PC-9 (cell line): Measurements from ENCODE around the gene DDX3X. TPM values are rescaled to one million over a fixed set of nuclear protein-coding genes. Genes with fewer than 3 reads are reported as not detected.
A peak's percentile ranks its signal among the peaks of the same experiment; 100 is the strongest.

Source experiments
- BruUV-seq: library from RNA; stranded (reverse); fragments of 400-500 nt; replicated peaks from 2 replicates; lab custom pipeline; 2021; lab: Mats Ljungman, UMichigan
- CTCF ChIA-PET: fragments of 300-600 bp; sonication (Branson Sonifier 250); formaldehyde crosslinking; loops from one replicate; lab custom pipeline; 2022; ENCODE audit warnings: antibody characterized with exemption; lab: Charles Lee
- POLR2A ChIA-PET: fragments of 300-600 bp; sonication (Branson Sonifier 250); formaldehyde crosslinking; loops from one replicate; lab custom pipeline; 2022; ENCODE audit warnings: antibody characterized with exemption; ENCODE audit not compliant: unreplicated experiment; lab: Charles Lee
- DNase-seq, 2 experiments: peaks; one replicate each; pipeline versions ENCODE4 v3.0.0 to v3.0.0-alpha.2; 2015 to 2022; ENCODE audit warnings: mixed read lengths in 1 of 2
- H2AFZ ChIP-seq: fragments of 200-600 bp; sonication (generic); 2 replicates; pipeline ENCODE4 v1.8.1; 2017; ENCODE audit warnings: antibody characterized with exemption
- H3F3A ChIP-seq: fragments of 200-600 bp; sonication (generic); 2 replicates; pipeline ENCODE4 v1.8.1; 2017; ENCODE audit warnings: antibody characterized with exemption, mild to moderate bottlenecking, low read depth; ENCODE audit not compliant: insufficient read depth
- H3K27ac ChIP-seq: fragments of 200-600 bp; sonication (generic); 2 replicates; pipeline ENCODE4 v1.6.1; 2016; ENCODE audit warnings: mixed run types
- H3K27me3 ChIP-seq: fragments of 200-600 bp; sonication (generic); 2 replicates; pipeline ENCODE4 v1.6.1; 2016; ENCODE audit warnings: low read depth, mixed run types; ENCODE audit not compliant: insufficient read depth
- H3K36me3 ChIP-seq: fragments of 200-600 bp; sonication (generic); 2 replicates; pipeline ENCODE4 v1.6.1; 2016; ENCODE audit warnings: low read depth, mixed run types
- H3K4me1 ChIP-seq: fragments of 200-600 bp; sonication (generic); replicated peaks from 2 replicates; pipeline ENCODE4 v1.6.1; 2016; ENCODE audit warnings: mixed run types; ENCODE audit not compliant: insufficient read depth
- H3K4me2 ChIP-seq: fragments of 200-600 bp; sonication (generic); 2 replicates; pipeline ENCODE4 v1.6.1; 2017; ENCODE audit warnings: mixed run types
- H3K4me3 ChIP-seq: fragments of 200-600 bp; sonication (generic); 2 replicates; pipeline ENCODE4 v1.6.1; 2016; ENCODE audit warnings: mixed run types
- H3K79me2 ChIP-seq: fragments of 200-600 bp; sonication (generic); 2 replicates; pipeline ENCODE4 v1.6.1; 2017; ENCODE audit warnings: low read depth, mixed run types
- H3K9me2 ChIP-seq: fragments of 200-600 bp; sonication (generic); 2 replicates; pipeline ENCODE4 v1.8.1; 2017; ENCODE audit warnings: mild to moderate bottlenecking; ENCODE audit not compliant: insufficient read depth
- H3K9me3 ChIP-seq: fragments of 200-600 bp; sonication (generic); 2 replicates; pipeline ENCODE4 v1.8.1; 2016; ENCODE audit warnings: low read depth; ENCODE audit not compliant: insufficient read depth
- H4K20me1 ChIP-seq: fragments of 200-600 bp; sonication (generic); 2 replicates; pipeline ENCODE4 v1.8.1; 2017; ENCODE audit not compliant: insufficient read depth
- CTCF ChIP-seq: fragments of 200-600 bp; sonication (generic); conservative IDR thresholded peaks from 2 replicates; pipeline ENCODE4 v1.6.1; 2017; ENCODE audit warnings: mixed run types, antibody characterized with exemption, mild to moderate bottlenecking, moderate library complexity
- EZH2 ChIP-seq: fragments of 200-600 bp; sonication (generic); IDR thresholded peaks from 2 replicates; pipeline ENCODE4 v1.8.0; 2017; ENCODE audit warnings: antibody characterized with exemption, low read depth
- intact Hi-C: fragments of 100-400 bp; cut with micrococcal nuclease; formaldehyde crosslinking; loops from one replicate; pipeline ENCODE4 v1.10.0; 2022; ENCODE audit not compliant: unreplicated experiment
- total RNA-seq: library from RNA; stranded (reverse); gene quantifications from 2 replicates; pipeline ENCODE4 v1.2.3, GENCODE V29; 2021

The DDX3X gene
- total RNA-seq, 1 experiment from 2014 or later: 158 TPM

- H3K4me1 ChIP-seq: 0 out of 2 replicates have a peak, but pooled peaks cover 10% of the 10 kb centered on the region
- H3K9me2 ChIP-seq: no peaks in the 10 kb centered on the region
- no peak overlapping the region for H2AFZ ChIP-seq
- no peaks in the 10 kb centered on the region for H4K20me1 ChIP-seq
- DNase-seq: peak in 1 of 2 experiments; percentile 60
- H3K4me2 ChIP-seq: no peak overlapping the region; the same call in 1 of the 2 replicates
- no peaks in the 10 kb centered on the region for H3K79me2 ChIP-seq
- peak overlapping the region; percentile 34; the same call in 1 of the 2 replicates for H3K27ac ChIP-seq
- no TSS peak for BruUV-seq
- ChIA-PET CTCF (no interaction called here), POLR2A (no interaction called here)
- no peak overlapping the region for H3K4me3 ChIP-seq
- no peaks in the 10 kb centered on the region for H3K27me3 ChIP-seq
- no peaks in the 10 kb centered on the region for H3K9me3 ChIP-seq
- TF ChIP-seq CTCF (no peak), EZH2 (no peak)
- no peaks in the 10 kb centered on the region for H3K36me3 ChIP-seq
- H3F3A ChIP-seq: no peaks in the 10 kb centered on the region
- intact Hi-C loops: no loop called here
Observed at GRCh38 chrX:41391606-41392005, 57.6 kb downstream of the DDX3X start.

GRCh38 chrX:41394293-41394692, 60.3 kb downstream of the DDX3X start:
- no peak overlapping the region for H2AFZ ChIP-seq
- H3F3A ChIP-seq: no peaks in the 10 kb centered on the region
- H3K27ac ChIP-seq: no peak overlapping the region
- no TSS peak for BruUV-seq
- H3K27me3 ChIP-seq: no peaks in the 10 kb centered on the region
- H3K4me1 ChIP-seq: 0 out of 2 replicates have a peak, but pooled peaks cover 10% of the 10 kb centered on the region
- no peaks in the 10 kb centered on the region for H3K36me3 ChIP-seq
- H3K79me2 ChIP-seq: no peaks in the 10 kb centered on the region
- H3K9me2 ChIP-seq: no peaks in the 10 kb centered on the region
- no peaks in the 10 kb centered on the region for H4K20me1 ChIP-seq
- H3K9me3 ChIP-seq: no peaks in the 10 kb centered on the region
- H3K4me2 ChIP-seq: no peak overlapping the region
- DNase-seq: no peak
- intact Hi-C loops: no loop called here
- ChIA-PET POLR2A (interaction anchor here (0.6 kb wide), 1 partner anchor 12 kb away, joined by 3 read pairs; no protein-coding TSS in a partner anchor), CTCF (no interaction called here)
- no peak overlapping the region for H3K4me3 ChIP-seq
- TF ChIP-seq CTCF (no peak), EZH2 (no peak)

GRCh38 chrX:41397219-41397618, 63.3 kb downstream of the DDX3X start:
- Histone ChIP-seq H3K4me3 (no peak overlapping the region), H3K79me2 (no peaks in the 10 kb centered on the region), H3K36me3 (no peaks in the 10 kb centered on the region), H4K20me1 (no peaks in the 10 kb centered on the region), H3K4me2 (no peak overlapping the region), H3F3A (no peaks in the 10 kb centered on the region), H3K27me3 (no peaks in the 10 kb centered on the region), H3K9me2 (no peaks in the 10 kb centered on the region), H3K4me1 (no peaks in the 10 kb centered on the region), H2AFZ (no peak overlapping the region), H3K27ac (no peak overlapping the region), H3K9me3 (no peaks in the 10 kb centered on the region)
- intact Hi-C loops: loop anchor here (5.0 kb wide), 1 partner anchor 45 kb away; no protein-coding TSS in a partner anchor
- ChIA-PET CTCF (no interaction called here), POLR2A (no interaction called here)
- no peak for DNase-seq
- no TSS peak for BruUV-seq
- no peak for TF ChIP-seq CTCF
- no peak for TF ChIP-seq EZH2
